Activated CD8-positive, alpha-beta memory T cell treated with anti-CD3 and anti-CD28 coated beads for 24 hours (primary cell): ENCODE measurements around the gene SAAL1.

ENCODE experiments used
- DNase-seq: peaks from one replicate; pipeline ENCODE4 v3.0.0-alpha.2; 2020

SAAL1 gene

GRCh38 chr11:18080451-18080850 lies 25.4 kb downstream of the SAAL1 start:
- no peak for DNase-seq

- no peak for DNase-seq
Measured at GRCh38 chr11:18078909-18079308, 27.0 kb downstream of the SAAL1 start.

GRCh38 chr11:18075444-18075843 lies 30.4 kb downstream of the SAAL1 start:
- no peak for DNase-seq

GRCh38 chr11:18071098-18071705 lies 34.7 kb downstream of the SAAL1 start:
- no peak for DNase-seq

GRCh38 chr11:18067372-18067771 lies 38.5 kb downstream of the SAAL1 start:
- DNase-seq, result no peak

- no peak for DNase-seq
Measured at GRCh38 chr11:18066626-18067025, 39.3 kb downstream of the SAAL1 start.

GRCh38 chr11:18065572-18065971 lies 40.3 kb downstream of the SAAL1 start:
- DNase-seq, result no peak

GRCh38 chr11:18064450-18065054 lies 41.3 kb downstream of the SAAL1 start:
- no peak for DNase-seq

- DNase-seq, result no peak
Measured at GRCh38 chr11:18063862-18064434, 41.9 kb downstream of the SAAL1 start.

GRCh38 chr11:18063125-18063524 lies 42.8 kb downstream of the SAAL1 start:
- no peak for DNase-seq

- no peak for DNase-seq
Measured at GRCh38 chr11:18061351-18061750, 44.5 kb downstream of the SAAL1 start.

GRCh38 chr11:18056561-18057181 lies 49.2 kb downstream of the SAAL1 start:
- DNase-seq, result no peak

- no peak for DNase-seq
Measured at GRCh38 chr11:18054511-18055103, 51.3 kb downstream of the SAAL1 start.

- no peak for DNase-seq
Measured at GRCh38 chr11:18050848-18051247, 55.0 kb downstream of the SAAL1 start.

- no peak for DNase-seq
Measured at GRCh38 chr11:18046116-18046777, 59.6 kb downstream of the SAAL1 start, which contains the start of gene TPH1. TSS of gene TPH1 (minus strand) at chr11:18046269. CDS start at chr11:18040762, 5,507 bp downstream.

- DNase-seq, result no peak
Measured at GRCh38 chr11:18036456-18036855, 69.4 kb downstream of the SAAL1 start.
